ENCODE measurements around the gene COL9A1. TPM values are rescaled to one million over a fixed set of nuclear protein-coding genes. Genes with fewer than 3 reads are reported as not detected.

Gene COL9A1
- total RNA-seq, 1 donor from 2014 or later = not detected

DNA sequence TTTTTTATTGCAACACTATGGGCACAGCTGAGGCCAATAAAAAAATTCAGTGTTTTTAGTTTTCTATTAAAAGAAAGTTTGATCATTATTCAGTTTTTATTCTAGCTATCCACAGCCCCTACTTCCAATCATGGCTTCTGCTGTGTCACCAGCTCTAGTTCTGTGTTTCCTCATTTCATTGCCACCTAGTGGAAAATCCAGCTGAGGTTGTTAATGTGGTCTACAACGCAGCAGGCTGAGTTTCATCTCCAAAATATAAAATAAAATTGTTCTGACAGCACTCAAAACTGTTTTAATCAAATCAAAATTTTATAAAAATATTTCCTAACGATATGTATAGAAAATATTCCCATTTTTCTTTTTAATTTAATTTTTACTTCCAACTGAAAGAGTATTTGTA lies 13.6 kb downstream of the COL9A1 start:
- no peak for DNase-seq (ENCODE audit: low read depth in 2 of 2)

- DNase-seq (ENCODE audit: low read depth in 2 of 2) = no peak
Measured at GRCh38 chr6:70286905-70287304, 16.0 kb downstream of the COL9A1 start.

DNA sequence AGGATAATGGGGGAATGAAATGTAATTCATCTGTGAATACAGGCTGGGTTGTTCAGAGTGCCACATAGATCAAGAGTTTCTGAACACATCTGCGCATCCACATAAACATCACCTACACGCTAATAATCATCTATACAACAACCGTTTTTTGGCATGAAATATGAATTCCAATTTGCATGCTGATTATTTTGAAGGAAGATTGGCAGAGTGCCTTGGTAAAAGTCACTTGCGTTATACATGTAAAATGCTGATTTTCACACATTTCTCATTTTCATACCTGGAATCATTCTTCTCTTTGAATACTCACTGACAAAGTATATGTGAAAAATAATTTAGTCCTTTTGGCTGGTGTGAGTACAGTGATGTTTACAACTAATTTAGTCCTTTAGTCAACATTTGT lies 17.7 kb downstream of the COL9A1 start:
- no peak for DNase-seq (ENCODE audit: low read depth in 2 of 2)

GRCh38 chr6:70282919-70283461 lies 19.9 kb downstream of the COL9A1 start:
- DNase-seq (ENCODE audit: low read depth in 2 of 2) = no peak

DNA sequence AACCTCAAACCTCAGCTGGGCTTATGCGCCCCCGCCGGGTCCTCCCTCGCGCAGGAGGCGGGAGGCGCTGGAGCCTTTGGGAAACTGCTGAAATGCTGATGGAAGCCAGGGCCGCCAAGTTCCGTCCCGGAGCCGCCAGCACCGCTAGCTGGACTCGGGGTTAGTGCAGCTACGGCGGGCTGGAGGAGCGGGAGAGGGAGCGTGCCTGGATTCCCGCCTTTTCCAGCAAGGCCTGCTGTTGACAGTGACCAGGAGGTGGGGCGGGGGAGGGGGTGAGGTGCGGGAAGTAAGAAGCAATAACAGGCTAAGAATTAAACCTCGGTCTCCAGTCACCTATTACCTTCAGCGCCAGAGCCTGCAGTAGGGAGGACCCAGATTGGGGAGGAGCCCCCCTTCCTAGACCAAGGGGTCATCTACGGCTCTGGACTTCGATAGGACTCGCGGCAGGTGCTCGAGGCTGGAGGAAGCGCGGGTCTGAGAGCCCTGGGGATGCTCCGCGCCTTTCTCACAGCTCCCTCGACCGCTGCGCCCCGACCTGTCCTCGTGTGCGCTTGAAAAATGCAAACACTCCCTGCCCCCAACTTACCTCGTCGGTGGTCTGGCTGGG lies 20.5 kb downstream of the COL9A1 start:
- no peak for DNase-seq (ENCODE audit: low read depth in 2 of 2)

GRCh38 chr6:70281923-70282311 lies 21.0 kb downstream of the COL9A1 start:
- no peak for DNase-seq (ENCODE audit: low read depth in 2 of 2)

GRCh38 chr6:70280400-70280853 lies 22.5 kb downstream of the COL9A1 start:
- DNase-seq (ENCODE audit: low read depth in 2 of 2) = no peak

- no peak for DNase-seq (ENCODE audit: low read depth in 2 of 2)
Measured at GRCh38 chr6:70277470-70277869, 25.4 kb downstream of the COL9A1 start.

DNA sequence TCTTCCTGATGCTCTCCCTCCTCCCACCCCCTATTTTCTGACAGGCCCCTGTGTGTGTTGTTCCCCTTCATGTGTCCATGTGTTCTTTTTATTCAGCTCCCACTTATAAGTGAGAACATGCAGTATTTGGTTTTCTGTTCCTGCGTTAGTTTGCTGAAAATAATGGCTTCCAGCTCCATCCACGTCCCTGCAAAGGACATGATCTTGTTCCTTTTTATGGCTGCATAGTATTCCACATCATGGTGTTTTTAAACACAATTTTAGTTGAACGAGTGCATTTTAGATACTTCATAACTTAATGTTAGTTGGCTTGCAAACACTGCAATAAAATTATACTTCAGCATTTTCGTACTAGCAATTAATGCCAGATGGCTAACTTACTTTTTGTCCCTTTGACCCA lies 28.5 kb downstream of the COL9A1 start:
- DNase-seq (ENCODE audit: low read depth in 2 of 2) = no peak

- DNase-seq (ENCODE audit: low read depth in 2 of 2) = no peak
Measured at GRCh38 chr6:70272071-70272470, 30.8 kb downstream of the COL9A1 start.

DNA sequence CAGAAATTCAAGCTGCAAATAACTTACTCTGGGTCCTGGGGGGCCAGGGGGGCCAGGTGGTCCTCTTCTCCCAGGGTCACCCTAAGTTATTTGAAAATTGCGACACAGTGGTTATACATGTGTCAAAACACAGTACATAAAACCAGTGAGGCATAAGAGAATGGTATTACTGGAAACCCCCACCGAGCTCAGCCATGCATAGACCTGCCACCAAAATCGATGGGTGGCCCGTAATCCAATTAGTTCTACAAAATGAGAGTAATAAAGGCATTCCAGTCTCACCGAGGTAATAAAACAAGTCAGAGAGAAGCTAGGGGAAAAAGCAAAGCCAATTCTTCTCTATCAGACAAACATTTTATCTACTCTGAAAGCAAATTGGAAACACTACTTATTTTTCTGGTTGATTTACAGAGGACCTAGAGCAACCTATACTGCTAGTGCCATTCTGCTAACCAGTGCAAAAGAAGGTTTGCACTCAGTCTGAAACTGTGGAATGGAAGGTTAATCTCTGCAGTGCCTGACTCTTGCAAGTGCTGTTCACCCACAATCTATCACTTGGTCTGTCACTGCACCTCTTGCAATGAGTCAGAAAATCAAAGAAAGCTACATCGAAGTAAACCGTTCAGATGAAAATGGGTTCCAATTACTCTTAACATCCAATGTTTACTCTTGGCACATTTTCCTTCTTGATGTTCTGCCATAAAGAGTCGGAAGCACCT lies 32.4 kb downstream of the COL9A1 start:
- DNase-seq (ENCODE audit: low read depth in 2 of 2) = no peak

DNA sequence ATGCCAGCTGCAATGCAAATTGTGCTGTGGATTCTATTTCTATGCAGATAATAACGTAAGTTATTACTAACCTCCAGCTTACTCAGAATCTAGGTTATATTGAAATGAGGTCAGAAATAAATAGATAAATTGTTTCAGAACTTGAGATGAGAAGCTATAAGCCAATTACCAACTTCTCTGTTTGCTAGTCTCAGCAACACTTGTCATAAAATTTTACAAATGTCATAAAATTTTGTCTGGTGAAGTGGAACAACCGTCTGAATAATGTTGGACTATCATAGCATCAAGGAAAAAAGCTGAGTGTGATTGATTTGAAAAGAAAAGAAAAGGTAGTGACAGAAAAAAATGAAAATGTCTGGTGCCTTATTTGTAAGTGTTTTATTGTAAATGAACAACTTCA lies 36.7 kb downstream of the COL9A1 start:
- DNase-seq (ENCODE audit: low read depth in 2 of 2) = no peak

DNA sequence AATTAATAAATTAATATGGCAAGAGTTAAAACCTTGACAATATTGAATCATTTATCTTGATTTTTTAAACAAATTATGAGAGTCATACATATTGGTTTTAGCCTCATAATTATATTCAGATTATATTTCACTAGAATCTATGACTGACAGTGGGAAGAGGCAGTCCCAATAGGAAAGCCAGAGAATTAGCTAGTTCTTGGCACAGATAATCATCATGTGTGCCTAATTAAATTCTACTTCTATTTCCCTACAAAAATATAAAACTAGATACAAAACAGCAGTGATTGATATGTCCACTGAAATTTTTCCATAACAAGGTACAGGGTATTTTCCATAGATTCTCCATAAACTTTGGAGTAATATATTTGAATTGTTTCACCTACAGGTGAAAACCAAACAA lies 38.6 kb downstream of the COL9A1 start:
- no peak for DNase-seq (ENCODE audit: low read depth in 2 of 2)

DNA sequence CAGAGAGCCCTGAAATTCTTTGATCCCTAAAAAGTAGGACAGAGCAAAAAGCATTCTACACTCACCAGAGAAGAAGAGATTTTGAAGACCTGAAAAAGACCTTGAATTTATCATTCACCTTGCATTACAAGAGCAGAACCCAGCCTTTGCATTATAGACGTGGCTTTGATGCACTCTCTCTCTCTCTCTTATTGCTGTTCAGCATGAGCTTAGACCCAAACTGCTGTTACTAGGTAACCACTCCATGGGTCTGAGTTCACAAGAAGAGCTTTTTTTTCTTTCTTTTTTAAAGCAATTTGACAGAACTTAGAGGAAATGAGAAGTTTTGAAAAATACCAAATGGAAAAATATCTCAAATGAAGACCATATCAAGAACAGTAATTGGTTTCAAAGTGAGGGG lies 44.4 kb downstream of the COL9A1 start:
- no peak for DNase-seq (ENCODE audit: low read depth in 2 of 2)

DNA sequence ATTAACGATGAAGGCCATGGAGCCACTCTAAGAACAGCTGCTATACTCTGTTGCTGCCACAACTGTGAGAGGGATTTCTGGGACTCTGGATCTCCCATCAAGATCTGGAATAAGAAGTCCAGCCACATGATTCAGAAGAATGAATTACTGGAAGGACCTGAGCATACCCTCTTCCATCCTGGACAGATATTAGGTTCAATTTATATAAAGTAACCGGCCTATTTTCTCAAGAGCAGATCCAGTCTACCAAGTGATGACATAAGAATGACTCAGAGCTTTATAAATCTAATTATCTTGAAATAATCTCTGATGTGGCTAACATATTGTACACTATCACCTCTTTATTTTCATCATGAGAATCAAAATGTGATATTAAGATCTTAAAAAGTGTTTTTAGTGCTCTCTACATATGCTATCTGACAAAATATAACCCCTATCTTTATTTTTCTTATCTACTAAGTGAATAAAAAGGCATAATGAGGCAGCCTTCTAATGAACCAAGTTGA lies 45.1 kb downstream of the COL9A1 start:
- no peak for DNase-seq (ENCODE audit: low read depth in 2 of 2)

DNA sequence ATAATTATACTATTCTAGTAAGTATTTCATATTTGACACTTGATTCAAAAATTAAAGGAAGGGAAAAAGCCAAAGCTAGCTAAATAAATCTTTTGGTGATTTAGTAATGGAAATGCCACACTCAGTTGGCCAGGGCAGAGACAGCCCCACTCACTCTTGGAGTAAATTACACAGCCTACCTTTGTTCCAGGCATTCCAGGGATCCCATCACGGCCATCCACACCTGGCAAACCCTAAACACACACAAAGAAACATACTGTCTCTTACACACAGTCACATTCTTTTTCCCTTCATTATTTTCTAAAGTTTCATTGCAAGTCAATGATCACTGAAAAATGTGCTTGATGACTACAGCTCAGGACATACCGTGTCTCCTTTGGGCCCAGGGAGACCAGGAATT lies 48.1 kb downstream of the COL9A1 start:
- no peak for DNase-seq (ENCODE audit: low read depth in 2 of 2)

- no peak for DNase-seq (ENCODE audit: low read depth in 2 of 2)
Measured at GRCh38 chr6:70253923-70254322, 49.0 kb downstream of the COL9A1 start.

DNA sequence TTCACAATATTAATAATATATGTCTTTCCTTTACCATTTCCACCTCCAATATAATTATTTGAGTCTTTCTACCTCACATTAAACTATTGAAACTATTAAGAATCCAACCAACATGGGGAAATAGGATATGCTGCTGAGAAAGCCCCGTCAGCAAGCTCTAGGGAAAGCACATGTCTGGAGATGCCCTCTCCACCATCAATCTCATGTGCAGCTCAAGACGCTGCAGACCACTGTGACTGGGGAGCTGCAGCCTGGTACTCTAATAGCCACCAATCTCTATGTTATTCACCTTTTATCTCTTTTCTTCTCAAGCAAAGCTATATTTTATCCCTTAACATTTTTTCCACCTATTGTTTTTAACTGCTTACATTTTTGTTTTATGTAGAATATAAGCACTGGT lies 50.3 kb downstream of the COL9A1 start:
- DNase-seq (ENCODE audit: low read depth in 2 of 2) = no peak

GRCh38 chr6:70246118-70246517 lies 56.8 kb downstream of the COL9A1 start:
- DNase-seq (ENCODE audit: low read depth in 2 of 2) = no peak

DNA sequence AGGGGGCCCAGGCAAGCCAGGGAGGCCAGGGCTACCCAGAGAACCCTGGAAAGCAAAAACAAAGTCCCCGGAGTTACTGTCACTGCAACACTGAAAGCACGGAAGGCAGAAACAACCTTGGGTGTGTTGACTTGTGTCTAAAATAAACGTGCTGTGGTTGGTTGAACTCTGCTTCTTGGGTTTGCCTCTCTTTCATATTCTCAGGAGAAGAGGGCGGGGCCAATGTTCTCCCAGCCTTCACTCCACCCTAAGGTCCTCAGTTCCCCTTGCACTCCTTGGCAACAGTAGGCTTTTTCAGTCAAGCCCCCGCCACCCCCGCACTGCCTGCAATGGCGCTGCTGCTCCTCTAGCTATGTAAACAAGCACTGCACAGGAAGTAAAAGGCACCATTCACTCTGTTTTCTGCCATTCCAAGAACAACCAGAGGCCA lies 60.9 kb downstream of the COL9A1 start:
- no peak for DNase-seq (ENCODE audit: low read depth in 2 of 2)

DNA sequence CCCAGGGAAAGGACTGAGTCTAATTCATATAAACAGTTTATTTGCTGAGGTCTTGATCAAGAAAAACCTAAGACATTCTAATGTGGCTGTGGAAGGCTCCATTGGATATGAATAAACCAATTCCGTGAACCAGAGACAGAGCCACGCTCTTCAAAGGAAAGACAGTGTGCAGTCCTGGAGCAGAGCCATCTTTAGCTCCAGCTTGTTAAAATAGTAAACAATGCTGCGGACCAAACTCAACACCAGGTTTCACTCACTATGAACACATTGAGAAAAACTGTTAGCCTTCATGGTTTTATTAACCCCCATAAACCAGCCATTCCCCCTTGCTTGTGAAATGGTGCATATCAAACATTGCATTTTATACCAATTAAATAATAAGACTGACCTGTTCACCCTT lies 61.9 kb downstream of the COL9A1 start:
- no peak for DNase-seq (ENCODE audit: low read depth in 2 of 2)

GRCh38 chr6:70236343-70236742 lies 66.5 kb downstream of the COL9A1 start:
- no peak for DNase-seq (ENCODE audit: low read depth in 2 of 2)

All from dermis microvascular lymphatic vessel endothelial cell (primary cell).